HUES64 (cell line): ENCODE results near the gene CREB3L4.

Source experiments
- H3K27ac ChIP-seq: 2 replicates; pipeline ENCODE4 v1.7.0; 2013; ENCODE audit warnings: low read depth, low read length, inconsistent platforms
- H3K27me3 ChIP-seq: 2 replicates; pipeline ENCODE4 v1.6.1; 2013; ENCODE audit warnings: mild to moderate bottlenecking, low read length; ENCODE audit not compliant: insufficient read depth
- H3K36me3 ChIP-seq: 2 replicates; pipeline ENCODE4 v1.6.1; 2013; ENCODE audit warnings: mild to moderate bottlenecking, low read length; ENCODE audit not compliant: insufficient read depth
- H3K4me1 ChIP-seq: 2 replicates; pipeline ENCODE4 v1.6.1; 2013; ENCODE audit warnings: mild to moderate bottlenecking, low read length, moderate library complexity; ENCODE audit not compliant: insufficient read depth
- H3K4me3 ChIP-seq: 2 replicates; pipeline ENCODE4 v1.5.1; 2013; ENCODE audit warnings: mild to moderate bottlenecking, low read length, moderate library complexity
- H3K9ac ChIP-seq: 2 replicates; pipeline ENCODE4 v1.6.1; 2013; ENCODE audit warnings: mild to moderate bottlenecking, low read depth, low read length
- H3K9me3 ChIP-seq: 2 replicates; pipeline ENCODE4 v1.6.1; 2013; ENCODE audit warnings: low read depth, low read length; ENCODE audit not compliant: insufficient read depth
- WGBS: fragments of 150-250, 120-280 bp; methylation state at CpG from one replicate; pipeline ENCODE4 v1.1.7; 2013; ENCODE audit warnings: missing lambda C conversion rate; 5-methylcytosine and 5-hydroxymethylcytosine counted together

The CREB3L4 gene

GRCh38 chr1:153962088-153963029, 5.3 kb upstream of the CREB3L4 start:
- H3K4me3 ChIP-seq: peak overlapping the region; percentile 94
- peaks cover 27% of the 10 kb centered on the region for H3K36me3 ChIP-seq
- H3K4me1 ChIP-seq: peaks cover 10% of the 10 kb centered on the region
- peak overlapping the region; percentile 93 for H3K9ac ChIP-seq
- 11% methylated on average over 15 of the region's 16 CpGs for WGBS
- peak overlapping the region; percentile 100 for H3K27ac ChIP-seq
- H3K27me3 ChIP-seq: no peaks in the 10 kb centered on the region
- no peaks in the 10 kb centered on the region for H3K9me3 ChIP-seq

GRCh38 chr1:153963030-153963849, 4.5 kb upstream of the CREB3L4 start, which contains the start of gene SLC39A1:
Gene SLC39A1, minus strand, starts transcription at chr1:153963537. Its CDS starts 822 bp downstream, at chr1:153962715.
- H3K4me1 ChIP-seq: peaks cover 9% of the 10 kb centered on the region

GRCh38 chr1:153963850-153964331, 3.8 kb upstream of the CREB3L4 start:
- Histone ChIP-seq H3K4me1 (peaks cover 9% of the 10 kb centered on the region), H3K4me3 (peak overlapping the region; percentile 94), H3K9me3 (no peaks in the 10 kb centered on the region), H3K27me3 (no peaks in the 10 kb centered on the region), H3K36me3 (peaks cover 27% of the 10 kb centered on the region), H3K27ac (peak overlapping the region; percentile 100), H3K9ac (peak overlapping the region; percentile 91)
- WGBS: under 1% methylated on average over 22 of the region's 22 CpGs

More at GRCh38 chr1:153963030-153963849, 4.5 kb upstream of the CREB3L4 start, which contains the start of gene SLC39A1:
- no peaks in the 10 kb centered on the region for H3K9me3 ChIP-seq
- WGBS: 1% methylated on average over 54 of the region's 54 CpGs
- peak within 1 kb of the TSS; percentile 93 for H3K9ac ChIP-seq
- H3K27me3 ChIP-seq: no peaks in the 10 kb centered on the region
- peak within 1 kb of the TSS; percentile 94 for H3K4me3 ChIP-seq
- H3K27ac ChIP-seq: peak within 1 kb of the TSS; percentile 100
- H3K36me3 ChIP-seq: peaks cover 27% of the 10 kb centered on the region

- H3K4me3 ChIP-seq: peak overlapping the region; percentile 76
- peak overlapping the region; percentile 86 for H3K9ac ChIP-seq
- no peaks in the 10 kb centered on the region for H3K4me1 ChIP-seq
- no peaks in the 10 kb centered on the region for H3K27me3 ChIP-seq
- peaks cover 3% of the 10 kb centered on the region; the same call in 1 of the 2 replicates for H3K36me3 ChIP-seq
- WGBS: 15% methylated on average over 8 of the region's 8 CpGs
- H3K9me3 ChIP-seq: no peaks in the 10 kb centered on the region
- peak overlapping the region; percentile 91 for H3K27ac ChIP-seq
These were observed 280 bp downstream of the CREB3L4 start for GRCh38 chr1:153968000-153968363.

GRCh38 chr1:153968408-153968807, 706 bp downstream of the CREB3L4 start:
- peaks cover 3% of the 10 kb centered on the region; the same call in 1 of the 2 replicates for H3K36me3 ChIP-seq
- 59% methylated on average over 13 of the region's 13 CpGs for WGBS

GRCh38 chr1:153968972-153969371, 1.3 kb downstream of the CREB3L4 start:
- Histone ChIP-seq H3K9me3 (no peaks in the 10 kb centered on the region), H3K27me3 (no peaks in the 10 kb centered on the region), H3K4me3 (no peak overlapping the region; the same call in 1 of the 2 replicates), H3K9ac (no peak overlapping the region), H3K36me3 (peaks cover 8% of the 10 kb centered on the region), H3K4me1 (no peaks in the 10 kb centered on the region), H3K27ac (no peak overlapping the region)
- 86% methylated on average over 2 of the region's 2 CpGs for WGBS

More at GRCh38 chr1:153968408-153968807, 706 bp downstream of the CREB3L4 start:
- Histone ChIP-seq H3K4me1 (no peaks in the 10 kb centered on the region), H3K27ac (no peak overlapping the region), H3K4me3 (peak overlapping the region; percentile 76), H3K9ac (peak overlapping the region; percentile 86), H3K9me3 (no peaks in the 10 kb centered on the region), H3K27me3 (no peaks in the 10 kb centered on the region)

GRCh38 chr1:153970346-153970745, 2.6 kb downstream of the CREB3L4 start:
- 95% methylated on average over 2 of the region's 2 CpGs for WGBS
- Histone ChIP-seq H3K27ac (no peak overlapping the region), H3K36me3 (peaks cover 19% of the 10 kb centered on the region), H3K4me1 (no peaks in the 10 kb centered on the region), H3K4me3 (no peak overlapping the region), H3K27me3 (no peaks in the 10 kb centered on the region), H3K9me3 (no peaks in the 10 kb centered on the region), H3K9ac (no peak overlapping the region)

GRCh38 chr1:153973071-153973470, 5.4 kb downstream of the CREB3L4 start:
- H3K9ac ChIP-seq: no peak overlapping the region
- no peaks in the 10 kb centered on the region for H3K27me3 ChIP-seq
- no peak overlapping the region for H3K27ac ChIP-seq
- H3K36me3 ChIP-seq: peaks cover 26% of the 10 kb centered on the region
- no peaks in the 10 kb centered on the region for H3K9me3 ChIP-seq
- WGBS: 95% methylated on average over 3 of the region's 3 CpGs
- peaks cover 3% of the 10 kb centered on the region; the same call in 1 of the 2 replicates for H3K4me1 ChIP-seq
- H3K4me3 ChIP-seq: no peak overlapping the region

GRCh38 chr1:153973525-153973924, 5.8 kb downstream of the CREB3L4 start:
- H3K36me3 ChIP-seq: peaks cover 27% of the 10 kb centered on the region
- WGBS: 89% methylated on average over 7 of the region's 7 CpGs

GRCh38 chr1:153976819-153977249, 9.1 kb downstream of the CREB3L4 start:
- Histone ChIP-seq H3K4me3 (peak overlapping the region; percentile 85), H3K9me3 (no peaks in the 10 kb centered on the region), H3K36me3 (peaks cover 56% of the 10 kb centered on the region), H3K4me1 (peaks cover 3% of the 10 kb centered on the region; the same call in 1 of the 2 replicates), H3K9ac (peak overlapping the region; percentile 86), H3K27ac (peak overlapping the region; percentile 86), H3K27me3 (no peaks in the 10 kb centered on the region)
- WGBS: under 1% methylated on average over 14 of the region's 16 CpGs

More at GRCh38 chr1:153973525-153973924, 5.8 kb downstream of the CREB3L4 start:
- H3K4me1 ChIP-seq: peaks cover 3% of the 10 kb centered on the region; the same call in 1 of the 2 replicates
- H3K4me3 ChIP-seq: no peak overlapping the region
- H3K27me3 ChIP-seq: no peaks in the 10 kb centered on the region
- no peak overlapping the region for H3K9ac ChIP-seq
- no peaks in the 10 kb centered on the region for H3K9me3 ChIP-seq
- H3K27ac ChIP-seq: no peak overlapping the region
